ENCODE measurements around the gene OTUB2. TPM values are rescaled to one million over a fixed set of nuclear protein-coding genes. Genes with fewer than 3 reads are reported as not detected.

Gene OTUB2
- total RNA-seq, 1 experiment from 2014 or later = 0.55 TPM

DNA sequence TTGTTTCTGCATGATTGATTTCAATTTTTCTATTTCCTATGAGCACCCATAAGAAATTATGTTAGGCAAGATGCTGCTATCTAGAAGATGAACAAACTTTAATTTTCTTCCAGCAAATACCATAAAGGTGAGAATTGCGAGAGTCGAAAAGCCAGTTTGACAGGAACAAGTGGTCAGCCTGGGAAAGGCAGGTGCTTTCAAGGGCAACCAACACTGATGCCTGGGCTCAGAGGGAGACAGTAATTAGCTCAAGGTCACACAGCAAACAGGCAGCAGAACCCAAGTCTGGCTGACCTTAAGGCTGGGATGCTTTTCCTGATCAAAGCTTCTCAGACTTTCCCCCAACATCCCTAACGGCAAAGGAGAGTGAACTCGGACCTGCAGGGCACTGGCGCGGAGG lies 6.8 kb upstream of the OTUB2 start:
- Histone ChIP-seq H3K9me3 (ENCODE audit: insufficient read depth, low read depth) (no peaks in the 10 kb centered on the region), H3F3A (ENCODE audit: insufficient read depth, low read depth) (peaks cover 4% of the 10 kb centered on the region; the same call in 1 of the 2 replicates), H3K4me3 (no peak overlapping the region), H3K4me1 (replicated peaks; ENCODE audit: insufficient read depth) (peaks cover 29% of the 10 kb centered on the region), H3K79me2 (ENCODE audit: low read depth) (no peaks in the 10 kb centered on the region), H3K9me2 (ENCODE audit: insufficient read depth) (no peaks in the 10 kb centered on the region), H4K20me1 (ENCODE audit: insufficient read depth) (no peaks in the 10 kb centered on the region), H3K27me3 (ENCODE audit: insufficient read depth, low read depth) (no peaks in the 10 kb centered on the region), H3K36me3 (ENCODE audit: low read depth) (no peaks in the 10 kb centered on the region), H3K4me2 (peak overlapping the region; percentile 53), H2AFZ (no peak overlapping the region), H3K27ac (no peak overlapping the region)
- ChIA-PET POLR2A (ENCODE audit: unreplicated experiment) (no interaction called here), CTCF (no interaction called here)
- BruUV-seq (replicated peaks) = no TSS peak
- TF ChIP-seq EZH2 (IDR thresholded peaks at IDR 0.05; ENCODE audit: low read depth) = no peak
- TF ChIP-seq, protein P1, sequence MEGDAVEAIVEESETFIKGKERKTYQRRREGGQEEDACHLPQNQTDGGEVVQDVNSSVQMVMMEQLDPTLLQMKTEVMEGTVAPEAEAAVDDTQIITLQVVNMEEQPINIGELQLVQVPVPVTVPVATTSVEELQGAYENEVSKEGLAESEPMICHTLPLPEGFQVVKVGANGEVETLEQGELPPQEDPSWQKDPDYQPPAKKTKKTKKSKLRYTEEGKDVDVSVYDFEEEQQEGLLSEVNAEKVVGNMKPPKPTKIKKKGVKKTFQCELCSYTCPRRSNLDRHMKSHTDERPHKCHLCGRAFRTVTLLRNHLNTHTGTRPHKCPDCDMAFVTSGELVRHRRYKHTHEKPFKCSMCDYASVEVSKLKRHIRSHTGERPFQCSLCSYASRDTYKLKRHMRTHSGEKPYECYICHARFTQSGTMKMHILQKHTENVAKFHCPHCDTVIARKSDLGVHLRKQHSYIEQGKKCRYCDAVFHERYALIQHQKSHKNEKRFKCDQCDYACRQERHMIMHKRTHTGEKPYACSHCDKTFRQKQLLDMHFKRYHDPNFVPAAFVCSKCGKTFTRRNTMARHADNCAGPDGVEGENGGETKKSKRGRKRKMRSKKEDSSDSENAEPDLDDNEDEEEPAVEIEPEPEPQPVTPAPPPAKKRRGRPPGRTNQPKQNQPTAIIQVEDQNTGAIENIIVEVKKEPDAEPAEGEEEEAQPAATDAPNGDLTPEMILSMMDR (conservative IDR thresholded peaks at IDR 0.05) = no peak
- peak in 1 of 2 experiments; percentile 75 for DNase-seq
- intact Hi-C loops (cut with micrococcal nuclease; ENCODE audit: unreplicated experiment) = no loop called here

DNA sequence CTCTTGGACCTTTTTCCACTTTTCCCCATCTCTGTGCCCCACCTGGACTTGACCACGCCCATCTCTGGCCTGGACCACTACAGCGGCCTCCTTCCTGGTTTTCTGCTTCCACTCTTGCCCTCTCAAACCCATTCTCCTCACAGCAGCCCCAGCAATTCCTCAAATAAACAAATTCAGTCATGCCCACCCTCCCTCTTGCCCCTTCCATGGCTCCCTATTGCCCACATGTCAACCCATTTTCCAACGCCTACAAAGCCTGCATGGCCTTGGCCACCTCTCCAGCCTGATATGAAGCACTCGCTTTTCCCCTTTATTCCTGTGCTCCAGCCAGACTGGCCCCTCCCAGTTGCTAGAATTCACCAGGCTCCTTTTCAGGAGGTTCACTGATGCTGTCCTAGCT lies 5.9 kb upstream of the OTUB2 start:
- Histone ChIP-seq H3K9me2 (ENCODE audit: insufficient read depth) (no peaks in the 10 kb centered on the region), H3K9me3 (ENCODE audit: insufficient read depth, low read depth) (no peaks in the 10 kb centered on the region), H3F3A (ENCODE audit: insufficient read depth, low read depth) (peaks cover 4% of the 10 kb centered on the region; the same call in 1 of the 2 replicates), H3K4me3 (no peak overlapping the region), H3K27me3 (ENCODE audit: insufficient read depth, low read depth) (no peaks in the 10 kb centered on the region), H2AFZ (no peak overlapping the region), H3K27ac (no peak overlapping the region), H4K20me1 (ENCODE audit: insufficient read depth) (no peaks in the 10 kb centered on the region), H3K4me2 (no peak overlapping the region), H3K4me1 (replicated peaks; ENCODE audit: insufficient read depth) (peaks cover 29% of the 10 kb centered on the region), H3K79me2 (ENCODE audit: low read depth) (no peaks in the 10 kb centered on the region), H3K36me3 (ENCODE audit: low read depth) (no peaks in the 10 kb centered on the region)
- CTCF ChIA-PET = interaction anchor here (0.6 kb wide), 1 partner anchor 1106 kb away, joined by 3 read pairs; no protein-coding TSS in a partner anchor
- TF ChIP-seq, protein P1 (conservative IDR thresholded peaks at IDR 0.05) = no peak
- TF ChIP-seq EZH2 (IDR thresholded peaks at IDR 0.05; ENCODE audit: low read depth) = no peak
- POLR2A ChIA-PET (ENCODE audit: unreplicated experiment) = no interaction called here
- BruUV-seq (replicated peaks) = no TSS peak
- DNase-seq = no peak
- intact Hi-C loops (cut with micrococcal nuclease; ENCODE audit: unreplicated experiment) = no loop called here

DNA sequence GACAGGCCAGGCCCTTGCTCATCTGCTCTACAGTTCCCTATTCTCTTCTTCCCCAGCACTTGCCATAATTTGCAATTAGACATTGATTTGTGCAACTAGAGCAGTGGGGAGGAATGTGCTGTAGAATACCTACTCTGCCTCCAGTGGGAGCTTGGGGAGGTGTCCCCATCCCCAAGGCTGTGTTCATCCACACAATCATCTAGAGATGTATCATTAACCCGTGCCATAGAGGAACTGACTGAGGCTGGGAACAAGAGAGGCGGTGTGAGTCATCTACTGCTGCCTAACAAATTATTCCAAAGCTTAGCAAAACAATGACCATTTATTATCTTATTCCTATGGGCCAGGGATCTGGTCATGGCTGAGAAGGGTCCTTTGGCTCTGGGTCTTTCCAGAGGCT lies 5.1 kb upstream of the OTUB2 start:
- no peak overlapping the region for H3K4me2 ChIP-seq
- POLR2A ChIA-PET (ENCODE audit: unreplicated experiment) = no interaction called here
- no peak for TF ChIP-seq EZH2 (IDR thresholded peaks at IDR 0.05; ENCODE audit: low read depth)
- TF ChIP-seq, protein P1 (conservative IDR thresholded peaks at IDR 0.05) = no peak

More for the DNA sequence above, 5.1 kb upstream of the OTUB2 start:
- Histone ChIP-seq H3K79me2 (ENCODE audit: low read depth) (no peaks in the 10 kb centered on the region), H3K4me3 (no peak overlapping the region), H3K9me2 (ENCODE audit: insufficient read depth) (no peaks in the 10 kb centered on the region), H3K36me3 (ENCODE audit: low read depth) (no peaks in the 10 kb centered on the region), H3K9me3 (ENCODE audit: insufficient read depth, low read depth) (no peaks in the 10 kb centered on the region), H4K20me1 (ENCODE audit: insufficient read depth) (no peaks in the 10 kb centered on the region), H3F3A (ENCODE audit: insufficient read depth, low read depth) (peaks cover 4% of the 10 kb centered on the region; the same call in 1 of the 2 replicates), H3K27ac (no peak overlapping the region), H2AFZ (no peak overlapping the region), H3K4me1 (replicated peaks; ENCODE audit: insufficient read depth) (peaks cover 29% of the 10 kb centered on the region), H3K27me3 (ENCODE audit: insufficient read depth, low read depth) (no peaks in the 10 kb centered on the region)
- intact Hi-C loops (cut with micrococcal nuclease; ENCODE audit: unreplicated experiment) = no loop called here
- CTCF ChIA-PET = no interaction called here
- peak in 1 of 2 experiments; percentile 50 for DNase-seq
- BruUV-seq (replicated peaks) = no TSS peak
